CD14-positive monocyte (primary cell): Measurements from ENCODE around the gene KBTBD8. TPM values are rescaled to one million over a fixed set of nuclear protein-coding genes. Genes with fewer than 3 reads are reported as not detected.

Source experiments
- DNase-seq, 3 donors: peaks; one replicate each; pipeline ENCODE4 v3.0.0-alpha.2; 2011 to 2022
- H2AFZ ChIP-seq: 2 replicates; pipeline ENCODE4 v1.6.0; 2012; ENCODE audit warnings: mild to moderate bottlenecking, low read depth, low read length, inconsistent platforms; ENCODE audit not compliant: insufficient read depth, poor library complexity, severe bottlenecking
- H3K27ac ChIP-seq, 2 donors: 1 replicate in 1 of 2; 2 replicates in 1 of 2; pipeline ENCODE4 v1.5.1; 2012 to 2013; ENCODE audit warnings: low read length in 2 of 2, control low read depth in 1 of 2, inconsistent platforms in 1 of 2, low read depth in 1 of 2, mild to moderate bottlenecking in 1 of 2
- H3K27me3 ChIP-seq, 2 donors: one replicate each; pipeline versions ENCODE4 v1.6.0 to v1.6.1; 2011 to 2013; ENCODE audit warnings: low read length in 2 of 2; ENCODE audit not compliant: control insufficient read depth in 2 of 2, insufficient read depth in 2 of 2
- H3K36me3 ChIP-seq, 2 donors: replicated peaks in 1 of 2; 1 replicate in 1 of 2; 2 replicates in 1 of 2; pipeline versions ENCODE4 v1.5.1 to v1.6.1; 2012 to 2013; ENCODE audit warnings: low read length in 2 of 2, control low read depth in 1 of 2, inconsistent platforms in 1 of 2, mild to moderate bottlenecking in 1 of 2; ENCODE audit not compliant: insufficient read depth in 2 of 2, control insufficient read depth in 1 of 2
- H3K4me1 ChIP-seq, 2 donors: 1 replicate in 1 of 2; 2 replicates in 1 of 2; pipeline versions ENCODE4 v1.5.1 to v1.6.1; 2012 to 2013; ENCODE audit warnings: low read length in 2 of 2, control low read depth in 1 of 2, inconsistent platforms in 1 of 2, mild to moderate bottlenecking in 1 of 2, moderate library complexity in 1 of 2; ENCODE audit not compliant: insufficient read depth in 2 of 2, control insufficient read depth in 1 of 2
- H3K4me2 ChIP-seq: replicated peaks from 2 replicates; pipeline ENCODE3; 2012; ENCODE audit warnings: low read length, moderate library complexity, mild to moderate bottlenecking; ENCODE audit not compliant: poor library complexity, severe bottlenecking; ENCODE audit errors: extremely low read depth
- H3K4me3 ChIP-seq, 3 experiments: fragments of 200-600 bp in 1 of 3; sonication (generic) in 1 of 3; replicated peaks in 1 of 3; 1 replicate in 2 of 3; 2 replicates in 1 of 3; pipeline ENCODE4 v1.5.1; 2011 to 2013; ENCODE audit warnings: low read length in 3 of 3, mild to moderate bottlenecking in 3 of 3, control low read depth in 2 of 3, low read depth in 2 of 3, inconsistent platforms in 1 of 3, moderate library complexity in 1 of 3
- H3K79me2 ChIP-seq: 2 replicates; pipeline ENCODE4 v1.6.0; 2012; ENCODE audit warnings: mild to moderate bottlenecking, control low read depth, inconsistent platforms, low read length, moderate library complexity; ENCODE audit not compliant: insufficient read depth
- H3K9ac ChIP-seq: 2 replicates; pipeline ENCODE4 v1.6.0; 2017; ENCODE audit warnings: low read length, mild to moderate bottlenecking; ENCODE audit not compliant: insufficient read depth, poor library complexity, severe bottlenecking
- H3K9me3 ChIP-seq, 2 donors: replicated peaks in 1 of 2; 1 replicate in 1 of 2; 2 replicates in 1 of 2; pipeline versions ENCODE4 v1.5.1 to v1.6.1; 2012 to 2013; ENCODE audit warnings: low read length in 2 of 2, control low read depth in 1 of 2; ENCODE audit not compliant: control insufficient read depth in 1 of 2, insufficient read depth in 1 of 2
- H4K20me1 ChIP-seq: 2 replicates; pipeline ENCODE4 v1.6.0; 2012; ENCODE audit warnings: mild to moderate bottlenecking, low read length, control low read depth, moderate library complexity; ENCODE audit not compliant: insufficient read depth
- H3K27ac Mint-ChIP-seq, 7 donors: one replicate each; pipeline ENCODE4 v1.8.0; 2020; ENCODE audit warnings: mild to moderate bottlenecking in 7 of 7, mixed read lengths in 7 of 7, moderate library complexity in 6 of 7, inconsistent platforms in 2 of 7
- H3K27me3 Mint-ChIP-seq, 3 donors: one replicate each; pipeline ENCODE4 v1.8.0; 2021 to 2022; ENCODE audit warnings: low read depth in 3 of 3, mild to moderate bottlenecking in 3 of 3, mixed read lengths in 3 of 3, moderate library complexity in 3 of 3, inconsistent platforms in 1 of 3
- H3K36me3 Mint-ChIP-seq, 2 donors: one replicate each; pipeline ENCODE4 v1.8.0; 2020; ENCODE audit warnings: mixed read lengths in 2 of 2, inconsistent platforms in 1 of 2, mild to moderate bottlenecking in 1 of 2
- H3K4me1 Mint-ChIP-seq: one replicate; pipeline ENCODE4 v1.8.0; 2020; ENCODE audit warnings: mild to moderate bottlenecking, mixed read lengths
- H3K4me3 Mint-ChIP-seq, 2 donors: one replicate each; pipeline ENCODE4 v1.8.0; 2020; ENCODE audit warnings: mild to moderate bottlenecking in 2 of 2, mixed read lengths in 2 of 2, moderate library complexity in 1 of 2
- H3K9me3 Mint-ChIP-seq, 7 donors: one replicate each; pipeline ENCODE4 v1.8.0; 2020 to 2022; ENCODE audit warnings: mixed read lengths in 7 of 7, mild to moderate bottlenecking in 6 of 7, moderate library complexity in 6 of 7, inconsistent platforms in 2 of 7
- WGBS: methylation state at CpG from one replicate; pipeline ENCODE4 v1.1.5; 2013; ENCODE audit warnings: missing lambda C conversion rate; ENCODE audit not compliant: insufficient coverage; 5-methylcytosine and 5-hydroxymethylcytosine counted together
- intact Hi-C, 2 donors: fragments of 100-400 bp; cut with micrococcal nuclease; formaldehyde crosslinking; loops; one replicate each; pipeline versions ENCODE4 v1.15.0 to v1.15.1; 2023
- polyA plus RNA-seq, 3 donors: library from polyadenylated mRNA; depleted of rRNA in 1 of 3; unstranded in 2 of 3; stranded (reverse) in 1 of 3; fragments of 300-500 nt in 2 of 3; fragments of >200 nt in 1 of 3; fragmentation: Illumina TruSeq in 2 of 3; gene quantifications; 1 replicate in 2 of 3; 2 replicates in 1 of 3; pipeline ENCODE4 v1.2.3, GENCODE V29; 2012 to 2021
- TF ChIP-seq, protein P1 (sequence below): fragments of 200-600 bp; IDR thresholded peaks from one replicate; pipeline ENCODE4 v1.8.0; 2022; ENCODE audit warnings: antibody characterized with exemption, mild to moderate bottlenecking

Gene KBTBD8
- polyA plus RNA-seq, 3 donors: 3.0 to 11.7 (median 3.2) TPM

DNA sequence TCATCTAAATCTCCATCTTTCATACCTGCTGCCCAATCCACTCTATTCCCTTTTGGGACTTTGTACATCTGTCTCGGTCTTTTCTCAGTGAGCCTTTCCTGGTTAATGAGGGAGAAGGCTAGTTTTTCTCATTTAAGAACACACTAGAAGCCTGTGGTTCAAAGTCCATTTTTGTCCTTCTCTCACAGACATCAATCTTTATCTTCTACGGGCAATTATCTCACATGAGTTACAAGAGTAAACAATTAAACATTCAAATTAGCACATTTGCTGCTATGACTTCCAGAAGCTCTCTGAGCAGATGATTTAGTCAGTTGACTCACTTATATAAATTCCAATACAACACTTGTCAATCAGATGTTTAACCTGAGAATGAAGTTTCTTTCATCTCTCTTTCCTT lies 49.3 kb upstream of the KBTBD8 start:
- no CpG with 5 or more reads among the region's 2 CpGs for WGBS
- Histone ChIP-seq H3K79me2 (no peaks in the 10 kb centered on the region), H3K4me3 (no peak overlapping the region), H3K36me3 (no peaks in the 10 kb centered on the region), H3K9me3 (no peaks in the 10 kb centered on the region), H2AFZ (no peak overlapping the region), H3K9ac (no peak overlapping the region), H4K20me1 (no peaks in the 10 kb centered on the region), H3K4me1 (no peaks in the 10 kb centered on the region), H3K4me2 (no peak overlapping the region), H3K27me3 (peaks cover 0 to 4% of the 10 kb centered on the region in 2 donors), H3K27ac (no peak overlapping the region)
- H3K4me3 Mint-ChIP-seq: no peak overlapping the region
- H3K36me3 Mint-ChIP-seq: no peaks in the 10 kb centered on the region
- H3K27ac Mint-ChIP-seq: no peak overlapping the region
- DNase-seq: no peak
- TF ChIP-seq, protein P1, sequence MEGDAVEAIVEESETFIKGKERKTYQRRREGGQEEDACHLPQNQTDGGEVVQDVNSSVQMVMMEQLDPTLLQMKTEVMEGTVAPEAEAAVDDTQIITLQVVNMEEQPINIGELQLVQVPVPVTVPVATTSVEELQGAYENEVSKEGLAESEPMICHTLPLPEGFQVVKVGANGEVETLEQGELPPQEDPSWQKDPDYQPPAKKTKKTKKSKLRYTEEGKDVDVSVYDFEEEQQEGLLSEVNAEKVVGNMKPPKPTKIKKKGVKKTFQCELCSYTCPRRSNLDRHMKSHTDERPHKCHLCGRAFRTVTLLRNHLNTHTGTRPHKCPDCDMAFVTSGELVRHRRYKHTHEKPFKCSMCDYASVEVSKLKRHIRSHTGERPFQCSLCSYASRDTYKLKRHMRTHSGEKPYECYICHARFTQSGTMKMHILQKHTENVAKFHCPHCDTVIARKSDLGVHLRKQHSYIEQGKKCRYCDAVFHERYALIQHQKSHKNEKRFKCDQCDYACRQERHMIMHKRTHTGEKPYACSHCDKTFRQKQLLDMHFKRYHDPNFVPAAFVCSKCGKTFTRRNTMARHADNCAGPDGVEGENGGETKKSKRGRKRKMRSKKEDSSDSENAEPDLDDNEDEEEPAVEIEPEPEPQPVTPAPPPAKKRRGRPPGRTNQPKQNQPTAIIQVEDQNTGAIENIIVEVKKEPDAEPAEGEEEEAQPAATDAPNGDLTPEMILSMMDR: no peak
- no peaks in the 10 kb centered on the region for H3K4me1 Mint-ChIP-seq
- peaks cover 0 to 4% (median 2%) of the 10 kb centered on the region in 3 donors for H3K27me3 Mint-ChIP-seq
- intact Hi-C loops: no loop called here
- peaks cover 0 to 3% (median 0%) of the 10 kb centered on the region in 7 donors for H3K9me3 Mint-ChIP-seq

DNA sequence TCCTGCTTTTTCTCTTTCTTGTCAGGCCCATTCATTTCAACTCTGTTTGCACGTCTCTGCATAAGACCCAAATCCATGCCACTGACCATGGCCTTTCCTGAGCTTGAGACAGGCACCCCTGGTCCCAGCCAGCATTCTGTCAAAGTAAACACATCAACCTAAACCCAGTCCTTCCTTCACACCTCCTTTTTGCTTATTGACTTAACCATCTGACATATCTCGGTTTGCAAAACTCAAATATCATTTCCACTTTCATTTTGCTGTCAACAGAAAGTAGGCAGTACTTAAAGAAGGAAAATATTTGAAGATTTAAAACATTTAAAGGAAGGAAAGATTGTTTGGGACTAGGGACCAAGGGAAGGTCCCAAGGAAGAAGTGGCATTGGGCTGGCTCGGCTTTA lies 48.2 kb upstream of the KBTBD8 start:
- no peak overlapping the region for H3K4me3 ChIP-seq
- no peaks in the 10 kb centered on the region for H3K79me2 ChIP-seq

More for the DNA sequence above, 48.2 kb upstream of the KBTBD8 start:
- Mint-ChIP-seq H3K27me3 (peaks cover 0 to 4% (median 0%) of the 10 kb centered on the region in 3 donors), H3K9me3 (no peaks in the 10 kb centered on the region), H3K4me1 (no peaks in the 10 kb centered on the region), H3K4me3 (no peak overlapping the region), H3K36me3 (no peaks in the 10 kb centered on the region), H3K27ac (no peak overlapping the region)
- no peak overlapping the region for H3K9ac ChIP-seq
- no peaks in the 10 kb centered on the region for H3K4me1 ChIP-seq
- H3K27me3 ChIP-seq: peaks cover 0 to 4% of the 10 kb centered on the region in 2 donors
- no peak overlapping the region for H2AFZ ChIP-seq
- TF ChIP-seq, protein P1: no peak
- H3K36me3 ChIP-seq: no peaks in the 10 kb centered on the region
- no peaks in the 10 kb centered on the region for H3K9me3 ChIP-seq
- no peak overlapping the region for H3K4me2 ChIP-seq
- WGBS: 100% methylated on average over 2 of the region's 3 CpGs
- H3K27ac ChIP-seq: no peak overlapping the region
- no peak for DNase-seq
- intact Hi-C loops: no loop called here
- no peaks in the 10 kb centered on the region for H4K20me1 ChIP-seq
